ENCODE results near the gene RCCD1.

Gene RCCD1

GRCh38 chr15:90991587-90992285 lies 37.1 kb downstream of the RCCD1 start:
- DNase-seq (ENCODE audit: extremely low read depth, insufficient read length), result no peak
- no peak for TF ChIP-seq CTCF (IDR thresholded peaks at IDR 0.05; ENCODE audit: insufficient read depth, low read length, poor library complexity, severe bottlenecking)

GRCh38 chr15:90994059-90994416 lies 39.4 kb downstream of the RCCD1 start:
- no peak for TF ChIP-seq CTCF (IDR thresholded peaks at IDR 0.05; ENCODE audit: insufficient read depth, low read length, poor library complexity, severe bottlenecking)
- DNase-seq (ENCODE audit: extremely low read depth, insufficient read length), result no peak
- H3K36me3 ChIP-seq (ENCODE audit: control insufficient read depth, insufficient read depth, low read length), result peaks cover 3% of the 10 kb centered on the region
- no peaks in the 10 kb centered on the region for H3K27me3 ChIP-seq (replicated peaks; ENCODE audit: control insufficient read depth, insufficient read depth, low read length)
- peak overlapping the region; percentile 98 for H3K4me3 ChIP-seq (replicated peaks; ENCODE audit: low read depth, low read length)

More at GRCh38 chr15:90991587-90992285, 37.1 kb downstream of the RCCD1 start:
- H3K4me3 ChIP-seq (replicated peaks; ENCODE audit: low read depth, low read length), result no peak overlapping the region
- H3K27me3 ChIP-seq (replicated peaks; ENCODE audit: control insufficient read depth, insufficient read depth, low read length), result no peaks in the 10 kb centered on the region
- H3K36me3 ChIP-seq (ENCODE audit: control insufficient read depth, insufficient read depth, low read length), result no peaks in the 10 kb centered on the region

- peak within 1 kb of the TSS; percentile 98 for H3K4me3 ChIP-seq (replicated peaks; ENCODE audit: low read depth, low read length)
- no peaks in the 10 kb centered on the region for H3K27me3 ChIP-seq (replicated peaks; ENCODE audit: control insufficient read depth, insufficient read depth, low read length)
- no peak for TF ChIP-seq CTCF (IDR thresholded peaks at IDR 0.05; ENCODE audit: insufficient read depth, low read length, poor library complexity, severe bottlenecking)
- peaks cover 7% of the 10 kb centered on the region for H3K36me3 ChIP-seq (ENCODE audit: control insufficient read depth, insufficient read depth, low read length)
- DNase-seq (ENCODE audit: extremely low read depth, insufficient read length), result peak; percentile 98
Observed at GRCh38 chr15:90994417-90995311, 40.0 kb downstream of the RCCD1 start, which contains the start of gene PRC1. TSS of gene PRC1 (minus strand) at chr15:90994535. CDS start at chr15:90994417, 118 bp downstream.

- Histone ChIP-seq H3K4me3 (replicated peaks; ENCODE audit: low read depth, low read length) (no peak overlapping the region), H3K36me3 (ENCODE audit: control insufficient read depth, insufficient read depth, low read length) (peaks cover 18% of the 10 kb centered on the region), H3K27me3 (replicated peaks; ENCODE audit: control insufficient read depth, insufficient read depth, low read length) (no peaks in the 10 kb centered on the region)
- TF ChIP-seq CTCF (IDR thresholded peaks at IDR 0.05; ENCODE audit: insufficient read depth, low read length, poor library complexity, severe bottlenecking), result no peak
- DNase-seq (ENCODE audit: extremely low read depth, insufficient read length), result no peak
Observed at GRCh38 chr15:90998737-90999136, 44.1 kb downstream of the RCCD1 start.

- Histone ChIP-seq H3K4me3 (replicated peaks; ENCODE audit: low read depth, low read length) (no peak overlapping the region), H3K27me3 (replicated peaks; ENCODE audit: control insufficient read depth, insufficient read depth, low read length) (no peaks in the 10 kb centered on the region), H3K36me3 (ENCODE audit: control insufficient read depth, insufficient read depth, low read length) (peaks cover 32% of the 10 kb centered on the region)
- no peak for TF ChIP-seq CTCF (IDR thresholded peaks at IDR 0.05; ENCODE audit: insufficient read depth, low read length, poor library complexity, severe bottlenecking)
- DNase-seq (ENCODE audit: extremely low read depth, insufficient read length), result no peak
Observed at GRCh38 chr15:91001209-91001608, 46.5 kb downstream of the RCCD1 start.

All from GM06990 (cell line).